NOMO-1 (cell line): ENCODE results near the gene VAV1.
A peak's percentile ranks its signal among the peaks of the same experiment; 100 is the strongest.

Experiments
- DNase-seq, 2 experiments: peaks; one replicate each; lab custom pipeline; 2025; ENCODE audit not compliant: unreplicated experiment in 2 of 2; lab: John Stamatoyannopoulos, UW

Gene VAV1

GRCh38 chr19:6772028-6772865, at the start of gene VAV1:
TSS of gene VAV1 (plus strand) at chr19:6772708. CDS start at chr19:6772808, 100 bp downstream.
- peak; percentile 83 to 97 for DNase-seq

- DNase-seq, result no peak
These were observed 49.3 kb upstream of the VAV1 start for GRCh38 chr19:6723108-6723618.

GRCh38 chr19:6723738-6724137, 48.8 kb upstream of the VAV1 start:
- DNase-seq, result peak; percentile 49 to 56

- DNase-seq, result no peak
These were observed 47.6 kb upstream of the VAV1 start for GRCh38 chr19:6724631-6725492.

- DNase-seq, result no peak
These were observed 46.8 kb upstream of the VAV1 start for GRCh38 chr19:6725513-6726231.

- DNase-seq, result peak; percentile 75 to 88
These were observed 44.2 kb upstream of the VAV1 start for GRCh38 chr19:6728346-6728745.

- no peak for DNase-seq
These were observed 42.8 kb upstream of the VAV1 start for GRCh38 chr19:6729573-6730152.

GRCh38 chr19:6730153-6730804, 42.2 kb upstream of the VAV1 start:
- peak in 1 of 2 experiments; percentile 40 for DNase-seq

- DNase-seq, result no peak
These were observed 41.4 kb upstream of the VAV1 start for GRCh38 chr19:6730941-6731670.

GRCh38 chr19:6731822-6732221, 40.7 kb upstream of the VAV1 start:
- no peak for DNase-seq

- no peak for DNase-seq
These were observed 39.6 kb upstream of the VAV1 start for GRCh38 chr19:6732803-6733337.

- no peak for DNase-seq
These were observed 39.0 kb upstream of the VAV1 start for GRCh38 chr19:6733338-6734095.

GRCh38 chr19:6734096-6734696, 38.3 kb upstream of the VAV1 start:
- no peak for DNase-seq

GRCh38 chr19:6735181-6735911, 37.2 kb upstream of the VAV1 start:
- no peak for DNase-seq

- DNase-seq, result peak; percentile 89 to 91
These were observed 36.2 kb upstream of the VAV1 start for GRCh38 chr19:6736169-6736916.

- DNase-seq, result no peak
These were observed 35.6 kb upstream of the VAV1 start for GRCh38 chr19:6736917-6737283.
